Mucosa of descending colon (tissue), 3 donors: ENCODE results near the gene ZSCAN16. TPM values are rescaled to one million over a fixed set of nuclear protein-coding genes. Genes with fewer than 3 reads are reported as not detected.
"Not testable (repeated sequence)": the region's sequence is repeated elsewhere in the genome, so short reads cannot be mapped to it uniquely, and the experiment has no call there.

ENCODE experiments used
- ATAC-seq: fragments of 200-7000 bp; cut with Tn5 transposase; one replicate; pipeline ENCODE4 v1.9.1; 2020; ENCODE audit warnings: mild to moderate bottlenecking, moderate library complexity
- DNase-seq, 3 donors: peaks; one replicate each; pipeline ENCODE4 v3.0.0-alpha.2; 2020
- H3K36me3 ChIP-seq: fragments of 200-600 bp; one replicate; pipeline ENCODE4 v1.8.0; 2021; ENCODE audit warnings: low read depth, mild to moderate bottlenecking
- H3K4me1 ChIP-seq: fragments of 200-600 bp; one replicate; pipeline ENCODE4 v1.8.0; 2021; ENCODE audit warnings: low read depth, mild to moderate bottlenecking
- H3K4me3 ChIP-seq: fragments of 200-600 bp; one replicate; pipeline ENCODE4 v1.8.0; 2021; ENCODE audit warnings: mild to moderate bottlenecking
- H3K9me3 ChIP-seq: fragments of 200-600 bp; one replicate; pipeline ENCODE4 v1.8.0; 2021; ENCODE audit warnings: mild to moderate bottlenecking
- intact Hi-C, 2 donors: fragments of 100-400 bp; cut with DNase I in 1 of 2; cut with micrococcal nuclease in 1 of 2; formaldehyde crosslinking; loops; one replicate each; pipeline versions ENCODE4 v1.11.0 to v1.11.1; 2022; cut with DNase I, micrococcal nuclease
- total RNA-seq, 3 donors: library from RNA; stranded (reverse); fragmentation: NEBNext Ultra II Directional in 2 of 3; extraction: Animal tissue kit (Norgen Biotek cat#: 25700) in 2 of 3; gene quantifications; one replicate each; pipeline versions ENCODE4 v1.2.1 to v1.2.4, GENCODE V29; 2021 to 2023
- TF ChIP-seq, protein P1 (sequence below): fragments of 200-600 bp; IDR thresholded peaks from one replicate; pipeline ENCODE4 v1.8.0; 2022; ENCODE audit warnings: antibody characterized with exemption, mild to moderate bottlenecking
- donor health status: DM: no; HTN: no; CAD: no; lungs with moderate emphysema.
- donor health status: DM: no; HTN: no; CAD: no.
- donor health status: DM: no; HTN: yes; CAD: no.

The ZSCAN16 gene
- total RNA-seq, 3 donors from 2014 or later = 7.4 to 9.5 (median 8.3) TPM

DNA sequence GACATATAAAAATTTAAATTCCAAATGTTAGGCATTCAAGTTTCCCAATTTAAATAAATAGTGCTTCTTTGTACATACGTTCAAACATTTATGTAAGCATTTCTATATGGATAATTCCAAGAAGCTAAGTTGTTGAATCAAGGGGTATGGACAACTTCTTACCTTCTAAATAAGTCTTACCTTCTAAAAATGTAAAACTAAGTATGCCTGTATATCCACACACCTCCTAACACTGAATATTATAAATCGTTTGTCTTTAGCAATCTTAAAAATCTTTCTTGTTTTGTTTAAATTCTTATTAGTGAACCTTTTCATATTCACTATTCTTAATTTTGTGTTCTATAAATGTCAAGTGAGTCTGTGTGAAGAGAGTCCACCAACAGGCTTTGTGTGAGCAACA, 2.5 kb upstream of the ZSCAN16 start:
- no peak for ATAC-seq
- TF ChIP-seq, protein P1, sequence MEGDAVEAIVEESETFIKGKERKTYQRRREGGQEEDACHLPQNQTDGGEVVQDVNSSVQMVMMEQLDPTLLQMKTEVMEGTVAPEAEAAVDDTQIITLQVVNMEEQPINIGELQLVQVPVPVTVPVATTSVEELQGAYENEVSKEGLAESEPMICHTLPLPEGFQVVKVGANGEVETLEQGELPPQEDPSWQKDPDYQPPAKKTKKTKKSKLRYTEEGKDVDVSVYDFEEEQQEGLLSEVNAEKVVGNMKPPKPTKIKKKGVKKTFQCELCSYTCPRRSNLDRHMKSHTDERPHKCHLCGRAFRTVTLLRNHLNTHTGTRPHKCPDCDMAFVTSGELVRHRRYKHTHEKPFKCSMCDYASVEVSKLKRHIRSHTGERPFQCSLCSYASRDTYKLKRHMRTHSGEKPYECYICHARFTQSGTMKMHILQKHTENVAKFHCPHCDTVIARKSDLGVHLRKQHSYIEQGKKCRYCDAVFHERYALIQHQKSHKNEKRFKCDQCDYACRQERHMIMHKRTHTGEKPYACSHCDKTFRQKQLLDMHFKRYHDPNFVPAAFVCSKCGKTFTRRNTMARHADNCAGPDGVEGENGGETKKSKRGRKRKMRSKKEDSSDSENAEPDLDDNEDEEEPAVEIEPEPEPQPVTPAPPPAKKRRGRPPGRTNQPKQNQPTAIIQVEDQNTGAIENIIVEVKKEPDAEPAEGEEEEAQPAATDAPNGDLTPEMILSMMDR = no peak
- intact Hi-C loops = no loop called here
- H3K4me1 ChIP-seq = peaks cover 3% of the 10 kb centered on the region
- H3K36me3 ChIP-seq = no peaks in the 10 kb centered on the region
- H3K4me3 ChIP-seq = no peak overlapping the region
- no peaks in the 10 kb centered on the region for H3K9me3 ChIP-seq
- no peak for DNase-seq

DNA sequence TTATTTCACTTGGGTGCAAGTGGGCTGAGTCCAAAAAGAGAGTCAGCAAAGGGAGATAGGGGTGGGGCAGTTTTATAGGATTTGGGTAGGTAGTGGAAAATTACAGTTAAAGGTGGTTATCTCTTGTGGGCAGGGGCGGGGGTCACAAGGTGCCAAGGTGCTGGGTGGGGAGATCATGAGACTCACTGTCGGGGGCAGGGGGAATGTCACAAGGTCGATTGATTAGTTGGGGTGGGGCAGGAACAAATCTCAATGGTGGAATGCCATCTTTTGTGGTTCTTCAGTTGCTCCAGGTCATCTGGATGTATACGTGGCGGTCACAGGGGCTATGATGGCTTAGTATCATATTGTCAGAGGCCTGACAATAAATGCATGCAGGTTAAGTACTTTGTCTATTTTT, 2.1 kb upstream of the ZSCAN16 start:
- H3K36me3 ChIP-seq, H3K9me3 ChIP-seq, DNase-seq, intact Hi-C loops, ATAC-seq, H3K4me1 ChIP-seq, H3K4me3 ChIP-seq: not testable (repeated sequence)

DNA sequence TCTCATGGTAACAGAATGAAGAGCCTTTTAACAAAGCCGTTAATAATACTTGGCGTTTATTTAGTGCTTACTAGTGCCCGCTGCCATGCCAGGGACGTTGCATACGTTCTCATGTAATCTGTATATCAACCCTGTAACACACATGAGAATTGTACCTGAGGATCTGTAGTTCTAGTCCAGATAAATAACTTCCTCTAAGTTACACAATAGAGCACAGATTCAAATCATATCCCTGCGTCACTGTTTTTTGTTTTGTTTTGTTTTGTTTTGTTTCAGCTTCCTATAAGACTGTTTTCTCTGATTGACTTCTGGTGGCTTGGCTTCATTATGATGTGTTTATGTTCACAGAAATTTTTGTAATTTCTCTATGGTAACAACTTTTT, 553 bp downstream of the ZSCAN16 start:
- TF ChIP-seq, protein P1 = no peak
- peak; percentile 50 for ATAC-seq
- no peaks in the 10 kb centered on the region for H3K36me3 ChIP-seq
- no peaks in the 10 kb centered on the region for H3K9me3 ChIP-seq
- no peak for DNase-seq
- intact Hi-C loops = no loop called here
- H3K4me1 ChIP-seq = peaks cover 3% of the 10 kb centered on the region
- H3K4me3 ChIP-seq = peak overlapping the region; percentile 25

DNA sequence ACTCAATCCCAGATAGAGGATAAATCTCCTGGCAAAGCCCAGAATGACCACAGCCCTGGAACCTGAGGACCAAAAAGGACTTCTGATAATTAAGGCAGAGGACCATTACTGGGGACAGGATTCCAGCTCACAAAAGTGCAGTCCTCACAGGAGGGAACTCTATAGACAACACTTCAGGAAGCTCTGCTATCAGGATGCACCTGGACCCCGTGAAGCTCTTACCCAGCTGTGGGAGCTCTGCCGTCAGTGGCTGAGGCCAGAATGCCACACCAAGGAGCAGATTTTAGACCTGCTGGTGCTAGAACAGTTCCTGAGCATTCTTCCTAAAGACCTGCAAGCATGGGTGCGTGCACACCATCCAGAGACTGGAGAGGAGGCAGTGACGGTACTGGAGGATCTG, 992 bp downstream of the ZSCAN16 start:
- Histone ChIP-seq H3K36me3 (no peaks in the 10 kb centered on the region), H3K9me3 (no peaks in the 10 kb centered on the region), H3K4me3 (no peak overlapping the region), H3K4me1 (peaks cover 3% of the 10 kb centered on the region)
- intact Hi-C loops = no loop called here
- DNase-seq (no peak), ATAC-seq (no peak)
- TF ChIP-seq, protein P1 = no peak

DNA sequence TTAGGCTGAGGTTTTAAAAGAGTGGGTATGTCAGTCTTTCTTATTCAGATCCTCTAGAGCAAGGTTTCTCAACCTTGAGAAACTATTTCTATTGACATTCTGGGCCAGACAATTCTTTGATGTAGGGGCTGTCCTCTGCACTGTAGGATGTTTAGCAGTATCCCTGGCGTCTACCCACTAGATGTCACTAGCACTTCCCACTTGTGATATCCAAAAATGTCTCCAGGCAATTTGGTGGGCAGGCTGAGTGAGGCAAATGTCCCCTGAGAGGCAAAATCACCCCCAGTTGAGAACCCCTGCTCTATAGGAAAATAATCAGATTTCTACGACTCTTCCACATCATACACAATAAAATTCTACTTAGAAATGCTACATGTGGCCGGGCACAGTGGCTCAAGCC, 9.6 kb downstream of the ZSCAN16 start:
- Histone ChIP-seq H3K4me3 (no peak overlapping the region), H3K9me3 (no peaks in the 10 kb centered on the region), H3K36me3 (no peaks in the 10 kb centered on the region), H3K4me1 (peaks cover 10% of the 10 kb centered on the region)
- no peak for ATAC-seq
- DNase-seq = peak in 1 of 3 donors; percentile 35
- TF ChIP-seq, protein P1 = peak; percentile 17
- intact Hi-C loops = loop anchor here (10.0 kb wide), 1 partner anchor 221 kb away; no protein-coding TSS in a partner anchor

DNA sequence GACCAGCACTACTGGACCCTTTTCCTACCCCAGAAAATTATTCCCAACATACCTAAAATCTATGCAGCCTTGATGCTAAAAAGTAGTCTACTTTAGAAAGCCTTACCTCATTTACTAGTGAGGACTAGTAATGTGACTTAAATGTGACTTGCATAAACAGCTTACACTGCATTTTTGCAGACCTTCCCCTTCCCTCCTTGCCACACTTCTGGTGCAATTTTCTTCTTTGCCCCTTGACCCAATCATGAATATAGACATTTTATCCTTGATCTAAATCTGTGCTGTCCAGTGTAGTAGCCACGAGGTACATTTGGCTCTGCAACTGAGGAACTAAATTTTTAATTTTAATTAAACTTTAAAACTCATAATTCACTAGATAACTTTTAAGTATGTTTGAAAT, 10.3 kb downstream of the ZSCAN16 start:
- Histone ChIP-seq H3K9me3 (no peaks in the 10 kb centered on the region), H3K36me3 (no peaks in the 10 kb centered on the region), H3K4me3 (no peak overlapping the region), H3K4me1 (peaks cover 10% of the 10 kb centered on the region)
- no peak for DNase-seq
- intact Hi-C loops = loop anchor here (10.0 kb wide), 1 partner anchor 220 kb away; no protein-coding TSS in a partner anchor
- TF ChIP-seq, protein P1 = no peak
- no peak for ATAC-seq
